Measurements from ENCODE around the gene OR2T6.
"Not testable (repeated sequence)": the region's sequence is repeated elsewhere in the genome, so short reads cannot be mapped to it uniquely, and the experiment has no call there.

The OR2T6 gene

DNA sequence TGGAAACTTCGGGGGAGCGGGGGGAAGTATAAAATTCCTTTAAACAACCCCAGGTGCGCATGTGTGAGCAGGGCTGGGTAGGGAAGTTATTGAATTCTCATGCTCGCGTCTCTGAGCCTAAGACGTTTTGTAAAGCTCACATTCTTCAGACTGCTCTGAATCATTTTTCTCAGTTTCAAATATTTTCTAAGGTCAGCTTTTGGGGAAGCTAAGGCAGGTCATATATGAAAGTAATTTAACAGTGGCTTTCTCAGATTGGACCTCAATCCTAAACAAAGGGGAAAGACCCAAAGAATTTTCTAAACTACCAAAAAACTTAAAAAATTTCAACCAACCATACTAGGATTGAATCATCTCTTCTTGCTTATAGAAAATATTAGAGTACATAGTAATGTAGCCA is 59.4 kb downstream of the OR2T6 start:
- DNase-seq, result not testable (repeated sequence)

DNA sequence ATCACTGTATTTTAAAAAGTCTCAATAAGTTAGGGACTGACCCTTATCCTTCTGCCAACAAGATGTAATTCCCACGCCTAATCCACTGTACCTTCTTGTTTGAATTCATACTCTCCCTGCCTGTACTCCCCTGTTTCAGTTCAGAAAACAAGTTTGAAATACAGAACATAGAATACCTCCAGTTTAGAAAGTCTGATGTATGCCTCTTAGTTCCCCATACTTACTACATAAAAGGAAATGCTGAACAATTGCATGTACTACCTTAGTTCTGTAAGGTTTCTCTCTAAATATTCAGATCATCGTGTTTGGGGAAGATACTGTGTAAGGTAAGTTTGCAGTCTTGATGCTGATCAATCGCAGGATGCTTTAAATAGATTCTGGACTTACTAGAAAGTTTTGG is 60.8 kb downstream of the OR2T6 start:
- DNase-seq, result not testable (repeated sequence)

- not testable (repeated sequence) for DNase-seq
These were observed 63.1 kb downstream of the OR2T6 start for GRCh38 chr1:248438668-248439067.

DNA sequence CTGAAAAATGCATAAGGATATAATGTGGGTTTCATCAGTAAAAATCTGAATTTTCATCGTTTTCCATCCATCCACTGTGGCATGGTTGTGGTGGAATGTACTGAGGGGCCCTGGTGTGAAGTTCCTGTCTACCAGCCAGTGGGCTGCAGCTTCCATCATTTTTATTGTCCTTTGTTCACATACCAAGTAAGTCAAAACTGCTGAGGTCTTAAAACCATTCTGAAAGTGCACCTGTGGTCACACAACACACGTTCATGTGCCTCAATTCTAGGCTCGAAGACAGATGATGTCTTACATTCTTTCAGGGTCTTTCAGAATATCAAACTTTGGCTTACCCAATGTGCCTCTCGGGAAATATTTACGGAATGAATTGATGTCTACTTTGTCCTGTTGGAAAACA is 63.7 kb downstream of the OR2T6 start:
- DNase-seq, result not testable (repeated sequence)
